Gastrocnemius medialis (tissue), 4 donors: ENCODE measurements around the gene CELF4.

ENCODE experiments used
- POLR2A ChIP-seq, 2 donors: fragments of 450-650 bp; IDR thresholded peaks; one replicate each; pipeline ENCODE4 v1.6.1; 2017; ENCODE audit warnings: antibody characterized with exemption in 2 of 2, mild to moderate bottlenecking in 2 of 2, moderate library complexity in 2 of 2
- TF ChIP-seq, protein P1 (sequence below), 5 experiments: fragments of 450-650 bp in 3 of 5; fragments of 200-600 bp in 2 of 5; sonication (generic) in 2 of 5; IDR thresholded peaks in 4 of 5; conservative IDR thresholded peaks in 1 of 5; 1 replicate in 4 of 5; 2 replicates in 1 of 5; pipeline ENCODE4 v1.5.1; 2016 to 2019; ENCODE audit warnings: antibody characterized with exemption in 5 of 5, mild to moderate bottlenecking in 3 of 5, moderate library complexity in 3 of 5

GRCh38 chr18:37395631-37396030, 170.0 kb downstream of the CELF4 start:
- TF ChIP-seq, protein P1, sequence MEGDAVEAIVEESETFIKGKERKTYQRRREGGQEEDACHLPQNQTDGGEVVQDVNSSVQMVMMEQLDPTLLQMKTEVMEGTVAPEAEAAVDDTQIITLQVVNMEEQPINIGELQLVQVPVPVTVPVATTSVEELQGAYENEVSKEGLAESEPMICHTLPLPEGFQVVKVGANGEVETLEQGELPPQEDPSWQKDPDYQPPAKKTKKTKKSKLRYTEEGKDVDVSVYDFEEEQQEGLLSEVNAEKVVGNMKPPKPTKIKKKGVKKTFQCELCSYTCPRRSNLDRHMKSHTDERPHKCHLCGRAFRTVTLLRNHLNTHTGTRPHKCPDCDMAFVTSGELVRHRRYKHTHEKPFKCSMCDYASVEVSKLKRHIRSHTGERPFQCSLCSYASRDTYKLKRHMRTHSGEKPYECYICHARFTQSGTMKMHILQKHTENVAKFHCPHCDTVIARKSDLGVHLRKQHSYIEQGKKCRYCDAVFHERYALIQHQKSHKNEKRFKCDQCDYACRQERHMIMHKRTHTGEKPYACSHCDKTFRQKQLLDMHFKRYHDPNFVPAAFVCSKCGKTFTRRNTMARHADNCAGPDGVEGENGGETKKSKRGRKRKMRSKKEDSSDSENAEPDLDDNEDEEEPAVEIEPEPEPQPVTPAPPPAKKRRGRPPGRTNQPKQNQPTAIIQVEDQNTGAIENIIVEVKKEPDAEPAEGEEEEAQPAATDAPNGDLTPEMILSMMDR (IDR thresholded peaks at IDR 0.05 in 4 of 5, conservative IDR thresholded peaks at IDR 0.05 in 1 of 5), result no peak
- no peak for TF ChIP-seq POLR2A (IDR thresholded peaks at IDR 0.05)
